ENCODE measurements around the gene MYMK.
A peak's percentile ranks its signal among the peaks of the same experiment; 100 is the strongest.

Gene MYMK

GRCh38 chr9:133492061-133493021, 32.4 kb downstream of the MYMK start:
- Histone ChIP-seq H3K4me3 (no peak overlapping the region), H3K27ac (peak overlapping the region in 4 of 21 experiments; percentile 1 to 37 (median 16))

GRCh38 chr9:133491656-133491925, 33.2 kb downstream of the MYMK start:
- H3K27ac ChIP-seq: peak overlapping the region in 1 of 21 experiments; percentile 26

GRCh38 chr9:133490865-133491655, 33.7 kb downstream of the MYMK start:
- Histone ChIP-seq H3K4me3 (no peak overlapping the region), H3K27ac (no peak overlapping the region)

More at GRCh38 chr9:133491656-133491925, 33.2 kb downstream of the MYMK start:
- no peak overlapping the region for H3K4me3 ChIP-seq

- Histone ChIP-seq H3K27ac (no peak overlapping the region), H3K4me3 (no peak overlapping the region)
Measured at GRCh38 chr9:133490201-133490681, 34.5 kb downstream of the MYMK start.

GRCh38 chr9:133489253-133490190, 35.2 kb downstream of the MYMK start:
- Histone ChIP-seq H3K27ac (no peak overlapping the region), H3K4me3 (no peak overlapping the region)

GRCh38 chr9:133488686-133489252, 36.0 kb downstream of the MYMK start:
- no peak overlapping the region for H3K4me3 ChIP-seq
- H3K27ac ChIP-seq: no peak overlapping the region

GRCh38 chr9:133487331-133487725, 37.4 kb downstream of the MYMK start:
- H3K27ac ChIP-seq: peak overlapping the region in 2 of 21 experiments; percentile 14 to 21
- no peak overlapping the region for H3K4me3 ChIP-seq

- no peak overlapping the region for H3K27ac ChIP-seq
- H3K4me3 ChIP-seq: no peak overlapping the region
Measured at GRCh38 chr9:133485531-133486260, 39.1 kb downstream of the MYMK start.

- H3K4me3 ChIP-seq: no peak overlapping the region
- H3K27ac ChIP-seq: no peak overlapping the region
Measured at GRCh38 chr9:133484671-133485437, 39.9 kb downstream of the MYMK start.

- no peak overlapping the region for H3K4me3 ChIP-seq
- no peak overlapping the region for H3K27ac ChIP-seq
Measured at GRCh38 chr9:133483611-133484010, 41.1 kb downstream of the MYMK start.

- Histone ChIP-seq H3K27ac (peak within 1 kb of the TSS in 16 of 21 experiments; percentile 1 to 79 (median 62)), H3K4me3 (peak within 1 kb of the TSS; percentile 37 to 53 (median 45))
Measured at GRCh38 chr9:133478851-133479711, 45.7 kb downstream of the MYMK start, which contains the start of gene SLC2A6. Gene SLC2A6, minus strand, starts transcription at chr9:133479099. Its CDS starts 40 bp downstream, at chr9:133479059.

- Histone ChIP-seq H3K4me3 (peak overlapping the region; percentile 37 to 53 (median 45)), H3K27ac (peak overlapping the region in 16 of 21 experiments; percentile 1 to 79 (median 62))
Measured at GRCh38 chr9:133477992-133478850, 46.5 kb downstream of the MYMK start.

- Histone ChIP-seq H3K4me3 (no peak overlapping the region), H3K27ac (no peak overlapping the region)
Measured at GRCh38 chr9:133477461-133477860, 47.3 kb downstream of the MYMK start.

- Histone ChIP-seq H3K4me3 (no peak overlapping the region), H3K27ac (no peak overlapping the region)
Measured at GRCh38 chr9:133476941-133477340, 47.8 kb downstream of the MYMK start.

- H3K4me3 ChIP-seq: no peak overlapping the region
Measured at GRCh38 chr9:133476036-133476931, 48.5 kb downstream of the MYMK start.

More at GRCh38 chr9:133476036-133476931, 48.5 kb downstream of the MYMK start:
- no peak overlapping the region for H3K27ac ChIP-seq
